Prostate gland (tissue), 2 donors: ENCODE measurements around the gene CRTC3.

ENCODE experiments used
- POLR2A ChIP-seq: fragments of 450-650 bp; IDR thresholded peaks from one replicate; pipeline ENCODE4 v1.6.1; 2016; ENCODE audit warnings: antibody characterized with exemption, mild to moderate bottlenecking
- POLR2AphosphoS5 ChIP-seq: sonication (generic); formaldehyde crosslinking; IDR thresholded peaks from one replicate; pipeline ENCODE4 v1.6.1; 2017; ENCODE audit warnings: antibody characterized with exemption
- TF ChIP-seq, protein P1 (sequence below), 4 experiments: fragments of 200-600 bp in 2 of 4; fragments of 450-650 bp in 2 of 4; sonication (generic) in 2 of 4; IDR thresholded peaks; 1 replicate in 3 of 4; 2 replicates in 1 of 4; pipeline ENCODE4 v1.5.1; 2016 to 2019; ENCODE audit warnings: antibody characterized with exemption in 4 of 4, mild to moderate bottlenecking in 2 of 4, moderate library complexity in 2 of 4

DNA sequence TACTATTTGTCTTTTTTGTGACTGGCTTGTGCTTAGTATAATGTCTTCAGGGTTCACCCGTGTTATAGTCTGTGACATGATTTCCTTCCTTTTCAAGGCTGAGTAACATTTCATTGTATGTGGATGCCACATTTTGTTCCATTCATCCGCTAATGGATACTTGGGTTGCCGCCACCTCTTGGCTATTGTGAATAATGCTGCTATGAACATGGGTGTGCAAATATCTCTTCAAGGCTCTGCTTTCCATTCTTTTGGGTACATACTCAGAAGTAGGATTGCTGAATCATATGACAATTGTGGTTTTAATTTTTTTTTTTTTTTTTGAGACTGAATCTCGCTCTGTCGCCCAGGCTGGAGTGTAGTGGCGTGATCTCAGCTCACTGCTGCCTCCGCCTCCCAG is 15.4 kb downstream of the CRTC3 start:
- TF ChIP-seq, protein P1, sequence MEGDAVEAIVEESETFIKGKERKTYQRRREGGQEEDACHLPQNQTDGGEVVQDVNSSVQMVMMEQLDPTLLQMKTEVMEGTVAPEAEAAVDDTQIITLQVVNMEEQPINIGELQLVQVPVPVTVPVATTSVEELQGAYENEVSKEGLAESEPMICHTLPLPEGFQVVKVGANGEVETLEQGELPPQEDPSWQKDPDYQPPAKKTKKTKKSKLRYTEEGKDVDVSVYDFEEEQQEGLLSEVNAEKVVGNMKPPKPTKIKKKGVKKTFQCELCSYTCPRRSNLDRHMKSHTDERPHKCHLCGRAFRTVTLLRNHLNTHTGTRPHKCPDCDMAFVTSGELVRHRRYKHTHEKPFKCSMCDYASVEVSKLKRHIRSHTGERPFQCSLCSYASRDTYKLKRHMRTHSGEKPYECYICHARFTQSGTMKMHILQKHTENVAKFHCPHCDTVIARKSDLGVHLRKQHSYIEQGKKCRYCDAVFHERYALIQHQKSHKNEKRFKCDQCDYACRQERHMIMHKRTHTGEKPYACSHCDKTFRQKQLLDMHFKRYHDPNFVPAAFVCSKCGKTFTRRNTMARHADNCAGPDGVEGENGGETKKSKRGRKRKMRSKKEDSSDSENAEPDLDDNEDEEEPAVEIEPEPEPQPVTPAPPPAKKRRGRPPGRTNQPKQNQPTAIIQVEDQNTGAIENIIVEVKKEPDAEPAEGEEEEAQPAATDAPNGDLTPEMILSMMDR (IDR thresholded peaks at IDR 0.05) = no peak
- no peak for TF ChIP-seq POLR2AphosphoS5
- no peak for TF ChIP-seq POLR2A
